Loucy (cell line): ENCODE data around the gene COA1.

Experiments used
- H2AFZ ChIP-seq: fragments of 200-600 bp; sonication (generic); 2 replicates; pipeline ENCODE4 v1.6.0; 2016; ENCODE audit warnings: antibody characterized with exemption, mild to moderate bottlenecking, low read length, moderate library complexity
- H3F3A ChIP-seq: fragments of 200-600 bp; 2 replicates; pipeline ENCODE4 v1.6.0; 2016; ENCODE audit warnings: antibody characterized with exemption, low read depth, mild to moderate bottlenecking
- H3K27me3 ChIP-seq: fragments of 200-600 bp; sonication (generic); 2 replicates; pipeline ENCODE4 v1.6.1; 2014; ENCODE audit warnings: low read length, mild to moderate bottlenecking; ENCODE audit not compliant: insufficient read depth, poor library complexity, severe bottlenecking
- H3K36me3 ChIP-seq: fragments of 200-600 bp; sonication (generic); 2 replicates; pipeline ENCODE4 v1.6.1; 2016; ENCODE audit warnings: low read length; ENCODE audit not compliant: insufficient read depth
- H3K4me1 ChIP-seq: fragments of 200-600 bp; sonication (generic); 2 replicates; pipeline ENCODE4 v1.5.1; 2014; ENCODE audit warnings: low read length, mild to moderate bottlenecking; ENCODE audit not compliant: insufficient read depth, poor library complexity, severe bottlenecking
- H3K4me2 ChIP-seq: fragments of 200-600 bp; sonication (generic); 2 replicates; pipeline ENCODE4 v1.6.0; 2014; ENCODE audit warnings: antibody characterized with exemption, low read length, low read depth, mild to moderate bottlenecking; ENCODE audit not compliant: poor library complexity, severe bottlenecking
- H3K4me3 ChIP-seq: fragments of 200-600 bp; sonication (generic); 2 replicates; pipeline ENCODE4 v1.5.1; 2014; ENCODE audit warnings: low read length, mild to moderate bottlenecking, mixed read lengths; ENCODE audit not compliant: poor library complexity, severe bottlenecking
- H3K79me2 ChIP-seq: fragments of 200-600 bp; sonication (generic); 2 replicates; pipeline ENCODE4 v1.6.1; 2014; ENCODE audit warnings: low read length; ENCODE audit not compliant: insufficient read depth
- H3K9ac ChIP-seq: fragments of 200-600 bp; sonication (generic); 2 replicates; pipeline ENCODE4 v1.6.0; 2014; ENCODE audit warnings: mild to moderate bottlenecking, low read depth, low read length, moderate library complexity; ENCODE audit not compliant: poor library complexity, severe bottlenecking
- H3K9me2 ChIP-seq: fragments of 200-600 bp; sonication (generic); replicated peaks from 2 replicates; pipeline ENCODE4 v1.6.1; 2016; ENCODE audit warnings: low read depth, low read length, mixed read lengths
- H3K9me3 ChIP-seq: fragments of 200-600 bp; sonication (generic); 2 replicates; pipeline ENCODE4 v1.6.1; 2014; ENCODE audit warnings: mild to moderate bottlenecking, antibody characterized with exemption, low read length, low read depth; ENCODE audit not compliant: insufficient read depth
- H4K20me1 ChIP-seq: fragments of 200-600 bp; sonication (generic); 2 replicates; pipeline ENCODE4 v1.6.0; 2014; ENCODE audit warnings: antibody characterized with exemption, low read length, mild to moderate bottlenecking; ENCODE audit not compliant: insufficient read depth, poor library complexity, severe bottlenecking
- CTCF ChIP-seq: fragments of 200-600 bp; sonication (generic); conservative IDR thresholded peaks from 2 replicates; pipeline ENCODE4 v1.5.1; 2014; ENCODE audit warnings: mild to moderate bottlenecking, antibody characterized with exemption, low read length
- EZH2phosphoT487 ChIP-seq: fragments of 200-600 bp; IDR thresholded peaks from 2 replicates; pipeline ENCODE4 v1.6.1; 2018; ENCODE audit warnings: antibody characterized with exemption, mild to moderate bottlenecking, moderate library complexity, borderline replicate concordance

COA1 gene

GRCh38 chr7:43652364-43652763 is 77.0 kb downstream of the COA1 start:
- peaks cover 28% of the 10 kb centered on the region for H3F3A ChIP-seq
- no peaks in the 10 kb centered on the region for H3K9me3 ChIP-seq
- no peak overlapping the region for H3K4me3 ChIP-seq
- H3K4me1 ChIP-seq = peaks cover 71% of the 10 kb centered on the region
- H3K9ac ChIP-seq = no peak overlapping the region
- H3K27me3 ChIP-seq = no peaks in the 10 kb centered on the region
- H3K9me2 ChIP-seq = no peaks in the 10 kb centered on the region
- H3K4me2 ChIP-seq = no peak overlapping the region
- peaks cover 7% of the 10 kb centered on the region; the same call in 1 of the 2 replicates for H3K36me3 ChIP-seq
- H2AFZ ChIP-seq = no peak overlapping the region
- peaks cover 57% of the 10 kb centered on the region for H3K79me2 ChIP-seq
- peaks cover 9% of the 10 kb centered on the region for H4K20me1 ChIP-seq
- TF ChIP-seq EZH2phosphoT487 = no peak
- 0 out of 2 replicates have a peak, but pooled peaks have one; percentile 9 for TF ChIP-seq CTCF

- TF ChIP-seq EZH2phosphoT487 (no peak), CTCF (no peak)
- Histone ChIP-seq H3K9me3 (no peaks in the 10 kb centered on the region), H3K27me3 (no peaks in the 10 kb centered on the region), H3K4me1 (peaks cover 89% of the 10 kb centered on the region), H2AFZ (no peak overlapping the region), H3K9me2 (no peaks in the 10 kb centered on the region), H4K20me1 (peaks cover 10% of the 10 kb centered on the region), H3K9ac (peak overlapping the region; percentile 73), H3K4me2 (peak overlapping the region; percentile 89), H3K4me3 (peak overlapping the region; percentile 68), H3F3A (peaks cover 28% of the 10 kb centered on the region), H3K79me2 (peaks cover 61% of the 10 kb centered on the region), H3K36me3 (peaks cover 19% of the 10 kb centered on the region; the same call in 1 of the 2 replicates)
These were observed 78.8 kb downstream of the COA1 start for GRCh38 chr7:43650457-43651052.

- peaks cover 28% of the 10 kb centered on the region for H3F3A ChIP-seq
- peak overlapping the region; percentile 68 for H3K4me3 ChIP-seq
- no peaks in the 10 kb centered on the region for H3K9me3 ChIP-seq
These were observed 79.5 kb downstream of the COA1 start for GRCh38 chr7:43649755-43650274.

More at GRCh38 chr7:43649755-43650274, 79.5 kb downstream of the COA1 start:
- TF ChIP-seq EZH2phosphoT487 (no peak), CTCF (no peak)
- peak overlapping the region; percentile 73 for H3K9ac ChIP-seq
- no peak overlapping the region for H2AFZ ChIP-seq
- peaks cover 93% of the 10 kb centered on the region for H3K4me1 ChIP-seq
- H3K36me3 ChIP-seq = peaks cover 21% of the 10 kb centered on the region; the same call in 1 of the 2 replicates
- no peaks in the 10 kb centered on the region for H3K9me2 ChIP-seq
- peaks cover 10% of the 10 kb centered on the region for H4K20me1 ChIP-seq
- peaks cover 63% of the 10 kb centered on the region for H3K79me2 ChIP-seq
- peak overlapping the region; percentile 89 for H3K4me2 ChIP-seq
- H3K27me3 ChIP-seq = no peaks in the 10 kb centered on the region
